Fibroblast of lung (primary cell): ENCODE measurements around the gene NUDT3. TPM values are rescaled to one million over a fixed set of nuclear protein-coding genes. Genes with fewer than 3 reads are reported as not detected.

Source experiments
- DNase-seq, 2 donors: peaks; one replicate each; pipeline versions ENCODE4 v3.0.0 to v3.0.0-alpha.2; 2010; ENCODE audit warnings: low read depth in 2 of 2
- H2AFZ ChIP-seq: 2 replicates; pipeline ENCODE4 v1.5.1; 2012; ENCODE audit warnings: low read length, control low read depth, inconsistent platforms
- H3K27ac ChIP-seq: 2 replicates; pipeline ENCODE4 v1.5.1; 2011; ENCODE audit warnings: low read length, control low read depth; ENCODE audit not compliant: insufficient read depth
- H3K27me3 ChIP-seq: 2 replicates; pipeline ENCODE4 v1.5.1; 2011; ENCODE audit warnings: mild to moderate bottlenecking, low read length; ENCODE audit not compliant: control insufficient read depth, insufficient read depth
- H3K36me3 ChIP-seq: 2 replicates; pipeline ENCODE4 v1.5.1; 2011; ENCODE audit warnings: low read length; ENCODE audit not compliant: control insufficient read depth, insufficient read depth
- H3K4me1 ChIP-seq: 2 replicates; pipeline ENCODE4 v1.5.1; 2011; ENCODE audit warnings: low read length; ENCODE audit not compliant: control insufficient read depth, insufficient read depth; ENCODE audit errors: extremely low read depth
- H3K4me2 ChIP-seq: 2 replicates; pipeline ENCODE4 v1.5.1; 2011; ENCODE audit warnings: low read length, control low read depth; ENCODE audit not compliant: insufficient read depth; ENCODE audit errors: extremely low read depth
- H3K4me3 ChIP-seq, 4 experiments: fragments of 200-600 bp in 1 of 4; sonication (generic) in 1 of 4; replicated peaks in 1 of 4; 2 replicates each; pipeline ENCODE4 v1.5.1; 2011 to 2016; ENCODE audit warnings: low read length in 4 of 4, low read depth in 3 of 4, mild to moderate bottlenecking in 3 of 4, control low read depth in 2 of 4, inconsistent platforms in 1 of 4, mixed read lengths in 1 of 4; ENCODE audit not compliant: insufficient read depth in 1 of 4; ENCODE audit errors: control extremely low read depth in 1 of 4
- H3K79me2 ChIP-seq: 2 replicates; pipeline ENCODE4 v1.5.1; 2012; ENCODE audit warnings: mild to moderate bottlenecking, low read length, inconsistent platforms; ENCODE audit not compliant: control insufficient read depth, insufficient read depth
- H3K9ac ChIP-seq: 2 replicates; pipeline ENCODE4 v1.5.1; 2011; ENCODE audit warnings: mild to moderate bottlenecking, low read length, control low read depth; ENCODE audit not compliant: insufficient read depth
- H3K9me3 ChIP-seq: 2 replicates; pipeline ENCODE4 v1.5.1; 2012; ENCODE audit warnings: low read depth, low read length; ENCODE audit not compliant: control insufficient read depth, insufficient read depth
- H4K20me1 ChIP-seq: 2 replicates; pipeline ENCODE4 v1.5.1; 2011; ENCODE audit warnings: low read length; ENCODE audit not compliant: control insufficient read depth, insufficient read depth; ENCODE audit errors: extremely low read depth
- CTCF ChIP-seq, 2 donors: IDR thresholded peaks in 1 of 2; conservative IDR thresholded peaks in 1 of 2; 1 replicate in 1 of 2; 2 replicates in 1 of 2; pipeline ENCODE4 v1.5.1; 2011 to 2012; ENCODE audit warnings: low read length in 2 of 2, control low read depth in 1 of 2, inconsistent platforms in 1 of 2, low read depth in 1 of 2, mild to moderate bottlenecking in 1 of 2
- EZH2 ChIP-seq: IDR thresholded peaks from 2 replicates; pipeline ENCODE4 v1.5.1; 2012; ENCODE audit warnings: low read length, control low read depth, mild to moderate bottlenecking; ENCODE audit errors: missing control alignments
- polyA plus RNA-seq, 2 donors: library from polyadenylated mRNA; depleted of rRNA in 1 of 2; stranded (reverse) in 1 of 2; unstranded in 1 of 2; fragments of >200 nt; gene quantifications; 2 replicates each; pipeline ENCODE4 v1.2.1, GENCODE V29; 2011 to 2012; ENCODE audit warnings: missing spikeins in 1 of 2
- total RNA-seq: library from RNA; depleted of rRNA; stranded (reverse); fragments of >200 nt; gene quantifications from 2 replicates; pipeline ENCODE4 v1.2.1, GENCODE V29; 2014

NUDT3 gene
- total and polyA plus RNA-seq, 2 donors (not counting 1 experiment from before 2014, with no cell fraction given): 16.0 to 27.4 TPM

GRCh38 chr6:34424200-34425131, 32.0 kb upstream of the NUDT3 start:
- no peak overlapping the region for H2AFZ ChIP-seq
- no peaks in the 10 kb centered on the region for H3K9me3 ChIP-seq
- H3K9ac ChIP-seq: peak overlapping the region; percentile 89
- H3K4me1 ChIP-seq: peaks cover 15% of the 10 kb centered on the region
- H3K27ac ChIP-seq: peak overlapping the region; percentile 95
- H4K20me1 ChIP-seq: no peaks in the 10 kb centered on the region
- peaks cover 46% of the 10 kb centered on the region for H3K79me2 ChIP-seq
- H3K36me3 ChIP-seq: peaks cover 19% of the 10 kb centered on the region
- H3K27me3 ChIP-seq: no peaks in the 10 kb centered on the region
- peak overlapping the region; percentile 71 to 99 (median 98) for H3K4me3 ChIP-seq
- TF ChIP-seq CTCF (conservative IDR thresholded peaks at IDR 0.05 in 1 of 2, IDR thresholded peaks at IDR 0.05 in 1 of 2; ENCODE audit: low read depth in 1 of 2, low read length in 2 of 2): no peak
- no peak for TF ChIP-seq EZH2
- no peak for DNase-seq
- H3K4me2 ChIP-seq: peak overlapping the region; percentile 98

GRCh38 chr6:34423254-34423653, 30.8 kb upstream of the NUDT3 start:
- Histone ChIP-seq H3K4me2 (peak overlapping the region; percentile 23), H3K4me1 (peaks cover 15% of the 10 kb centered on the region), H3K27ac (no peak overlapping the region), H3K9ac (no peak overlapping the region), H3K9me3 (no peaks in the 10 kb centered on the region), H3K36me3 (peaks cover 19% of the 10 kb centered on the region), H3K79me2 (peaks cover 46% of the 10 kb centered on the region), H4K20me1 (no peaks in the 10 kb centered on the region), H3K27me3 (no peaks in the 10 kb centered on the region), H2AFZ (no peak overlapping the region), H3K4me3 (no peak overlapping the region)
- TF ChIP-seq CTCF (conservative IDR thresholded peaks at IDR 0.05 in 1 of 2, IDR thresholded peaks at IDR 0.05 in 1 of 2; ENCODE audit: low read depth in 1 of 2, low read length in 2 of 2): no peak
- no peak for TF ChIP-seq EZH2
- peak; percentile 25 to 52 for DNase-seq

GRCh38 chr6:34418367-34418766, 25.9 kb upstream of the NUDT3 start:
- Histone ChIP-seq H3K27ac (no peak overlapping the region), H3K79me2 (peaks cover 21% of the 10 kb centered on the region), H3K9ac (no peak overlapping the region), H4K20me1 (no peaks in the 10 kb centered on the region), H3K4me1 (peaks cover 5% of the 10 kb centered on the region), H3K4me2 (no peak overlapping the region), H3K9me3 (no peaks in the 10 kb centered on the region), H2AFZ (no peak overlapping the region), H3K36me3 (peaks cover 22% of the 10 kb centered on the region), H3K27me3 (no peaks in the 10 kb centered on the region), H3K4me3 (no peak overlapping the region)
- no peak for DNase-seq
- TF ChIP-seq EZH2 (no peak), CTCF (conservative IDR thresholded peaks at IDR 0.05 in 1 of 2, IDR thresholded peaks at IDR 0.05 in 1 of 2; ENCODE audit: low read depth in 1 of 2, low read length in 2 of 2) (no peak)
